ENCODE results near the gene INHBE. TPM values are rescaled to one million over a fixed set of nuclear protein-coding genes. Genes with fewer than 3 reads are reported as not detected.
A peak's percentile ranks its signal among the peaks of the same experiment; 100 is the strongest.

Gene INHBE
- total RNA-seq, 1 experiment from 2014 or later, result 10.1 TPM

DNA sequence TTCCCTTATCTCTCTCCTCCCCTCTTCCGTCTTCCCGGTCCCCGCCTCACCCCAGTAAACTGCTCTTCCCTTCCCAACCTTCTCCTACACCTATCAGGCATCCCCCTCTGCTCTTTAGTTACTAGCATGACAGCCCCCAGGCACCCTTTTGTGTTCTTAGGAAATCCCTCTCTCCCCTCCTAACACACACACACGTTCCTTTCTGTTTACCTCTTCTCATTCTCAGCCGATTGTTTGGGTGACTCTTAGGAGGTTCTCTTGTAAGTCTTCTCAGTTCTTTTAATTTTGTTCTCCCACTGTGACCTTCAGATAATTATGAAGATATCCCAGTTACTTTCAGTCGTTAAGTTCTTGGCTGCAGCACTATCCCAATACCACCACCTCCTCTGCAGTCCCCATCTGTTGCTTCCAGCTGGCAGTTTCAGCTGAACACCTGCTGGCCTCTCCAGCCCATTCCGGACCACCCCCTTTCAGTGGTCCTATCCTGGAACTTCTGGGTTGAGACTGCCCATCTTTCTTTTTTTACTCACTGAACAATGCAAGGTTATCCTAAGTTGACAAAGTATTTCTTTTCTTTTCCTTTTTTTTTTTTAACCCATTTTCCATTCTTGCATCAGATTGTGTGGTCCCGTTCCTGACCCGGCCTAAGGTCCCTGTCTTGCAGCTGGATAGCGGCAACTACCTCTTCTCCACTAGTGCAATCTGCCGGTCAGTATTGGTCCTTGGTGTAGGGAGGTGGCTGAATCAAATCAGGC is 33.5 kb downstream of the INHBE start:
- Mint-ChIP-seq H3K36me3 (ENCODE audit: insufficient read depth in 1 of 3, low read depth in 3 of 3) (peaks cover 48 to 52% (median 49%) of the 10 kb centered on the region in 3 experiments), H3K27me3 (ENCODE audit: low read depth) (no peaks in the 10 kb centered on the region), H3K4me3 (peak overlapping the region; percentile 96 to 97), H3K9me3 (peaks cover 3 to 6% of the 10 kb centered on the region in 2 experiments; a peak in 3 of 5 replicates), H3K27ac (peak overlapping the region; percentile 95 to 99 (median 97)), H3K4me1 (peaks cover 8 to 9% of the 10 kb centered on the region in 2 experiments)
- Histone ChIP-seq H4K20me1 (ENCODE audit: control insufficient read depth, insufficient read depth, insufficient read length) (no peaks in the 10 kb centered on the region), H3K18ac (ENCODE audit: insufficient read length, low read depth, low read length) (peak overlapping the region; percentile 74), H4K91ac (ENCODE audit: insufficient read length, low read depth, low read length) (no peak overlapping the region), H3K9ac (ENCODE audit: extremely low read depth, insufficient read length, low read length) (peak overlapping the region; percentile 85), H2BK5ac (ENCODE audit: insufficient read length, low read length) (peak overlapping the region; percentile 2), H2BK12ac (ENCODE audit: insufficient read length, low read depth, low read length) (no peak overlapping the region), H3K23ac (ENCODE audit: insufficient read length, low read depth, low read length) (no peak overlapping the region), H3T11ph (ENCODE audit: low read length) (no peak overlapping the region), H3K27ac (ENCODE audit: insufficient read length, low read depth, low read length) (no peak overlapping the region), H3K4me1 (ENCODE audit: insufficient read depth, low read length) (peaks cover 2% of the 10 kb centered on the region; the same call in 1 of the 2 replicates), H4K5ac (ENCODE audit: insufficient read length, low read depth, low read length) (no peak overlapping the region), H3K4ac (ENCODE audit: low read depth, low read length) (no peak overlapping the region; the same call in 1 of the 2 replicates), H3K79me2 (ENCODE audit: insufficient read depth, low read length) (peaks cover 8% of the 10 kb centered on the region; the same call in 1 of the 2 replicates), H2BK15ac (ENCODE audit: low read depth, low read length) (no peak overlapping the region), H3K27me3 (ENCODE audit: insufficient read depth, low read length) (no peaks in the 10 kb centered on the region), H2BK120ac (ENCODE audit: low read depth, low read length, poor library complexity, severe bottlenecking) (no peak overlapping the region), H3K4me2 (ENCODE audit: insufficient read depth, insufficient read length, low read length) (peak overlapping the region; percentile 90), H3K14ac (ENCODE audit: insufficient read depth, low read length) (peak overlapping the region; percentile 95; the same call in 1 of the 2 replicates), H2BK20ac (ENCODE audit: low read depth, low read length, poor library complexity, severe bottlenecking) (no peak overlapping the region), H2AFZ (ENCODE audit: low read length) (no peak overlapping the region), H3K79me1 (ENCODE audit: insufficient read depth, low read depth, low read length, poor library complexity, severe bottlenecking) (no peaks in the 10 kb centered on the region), H3K9me3 (ENCODE audit: control insufficient read depth, low read depth, low read length) (no peaks in the 10 kb centered on the region), H3K56ac (ENCODE audit: insufficient read length, low read depth, low read length) (no peak overlapping the region), H3K23me2 (ENCODE audit: insufficient read length, low read depth, low read length, poor library complexity, severe bottlenecking) (peaks cover 5% of the 10 kb centered on the region), H2AK5ac (ENCODE audit: insufficient read length, low read length) (no peak overlapping the region), H4K8ac (replicated peaks; ENCODE audit: insufficient read length, low read depth, low read length) (no peak overlapping the region)
- 100% methylated on average over 1 of the region's 11 CpGs for WGBS (ENCODE audit: extremely low coverage, insufficient read length, low lambda C conversion rate)
- DNase-seq, result no peak
- TF ChIP-seq, protein P1, sequence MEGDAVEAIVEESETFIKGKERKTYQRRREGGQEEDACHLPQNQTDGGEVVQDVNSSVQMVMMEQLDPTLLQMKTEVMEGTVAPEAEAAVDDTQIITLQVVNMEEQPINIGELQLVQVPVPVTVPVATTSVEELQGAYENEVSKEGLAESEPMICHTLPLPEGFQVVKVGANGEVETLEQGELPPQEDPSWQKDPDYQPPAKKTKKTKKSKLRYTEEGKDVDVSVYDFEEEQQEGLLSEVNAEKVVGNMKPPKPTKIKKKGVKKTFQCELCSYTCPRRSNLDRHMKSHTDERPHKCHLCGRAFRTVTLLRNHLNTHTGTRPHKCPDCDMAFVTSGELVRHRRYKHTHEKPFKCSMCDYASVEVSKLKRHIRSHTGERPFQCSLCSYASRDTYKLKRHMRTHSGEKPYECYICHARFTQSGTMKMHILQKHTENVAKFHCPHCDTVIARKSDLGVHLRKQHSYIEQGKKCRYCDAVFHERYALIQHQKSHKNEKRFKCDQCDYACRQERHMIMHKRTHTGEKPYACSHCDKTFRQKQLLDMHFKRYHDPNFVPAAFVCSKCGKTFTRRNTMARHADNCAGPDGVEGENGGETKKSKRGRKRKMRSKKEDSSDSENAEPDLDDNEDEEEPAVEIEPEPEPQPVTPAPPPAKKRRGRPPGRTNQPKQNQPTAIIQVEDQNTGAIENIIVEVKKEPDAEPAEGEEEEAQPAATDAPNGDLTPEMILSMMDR (conservative IDR thresholded peaks at IDR 0.05), result no peak

All from H9 (cell line).